Measurements from ENCODE around the gene OR10P1.
A peak's percentile ranks its signal among the peaks of the same experiment; 100 is the strongest.

The OR10P1 gene

DNA sequence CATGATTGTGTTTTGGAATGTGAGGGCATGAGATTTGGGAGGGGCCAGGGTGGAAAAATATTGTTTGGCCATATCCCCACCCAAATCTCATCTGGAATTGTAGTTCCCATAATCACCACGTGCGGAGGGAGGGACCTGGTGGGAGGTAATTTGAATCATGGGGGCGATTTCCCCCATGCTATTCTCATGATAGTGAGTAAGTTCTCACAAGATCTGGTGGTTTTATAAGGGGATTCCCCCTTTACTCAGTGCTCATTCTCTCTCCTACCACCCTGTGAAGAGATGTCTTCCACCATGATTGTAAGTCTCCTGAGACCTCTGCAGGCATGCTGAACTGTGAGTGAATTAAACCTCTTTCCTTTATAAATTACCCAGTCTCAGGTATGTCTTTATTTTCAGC lies 15.7 kb downstream of the OR10P1 start:
- DNase-seq: no peak

DNA sequence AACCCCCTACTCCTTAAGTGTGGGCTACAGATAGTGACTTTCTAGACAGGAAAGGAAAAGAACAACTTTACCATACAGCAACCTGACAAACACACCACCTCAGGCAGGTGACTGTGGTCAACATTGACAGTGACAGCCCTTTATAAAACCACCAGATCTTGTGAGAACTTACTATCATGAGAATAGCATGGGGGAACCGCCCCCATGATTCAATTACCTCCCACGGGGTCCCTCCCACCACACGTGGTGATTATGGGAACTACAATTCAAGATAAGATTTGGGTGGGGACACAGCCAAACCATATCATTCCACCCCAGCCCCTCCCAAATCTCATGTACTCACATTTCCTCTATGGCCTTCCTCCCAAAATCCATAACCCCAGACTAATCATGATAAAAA lies 16.3 kb downstream of the OR10P1 start:
- DNase-seq: no peak

DNA sequence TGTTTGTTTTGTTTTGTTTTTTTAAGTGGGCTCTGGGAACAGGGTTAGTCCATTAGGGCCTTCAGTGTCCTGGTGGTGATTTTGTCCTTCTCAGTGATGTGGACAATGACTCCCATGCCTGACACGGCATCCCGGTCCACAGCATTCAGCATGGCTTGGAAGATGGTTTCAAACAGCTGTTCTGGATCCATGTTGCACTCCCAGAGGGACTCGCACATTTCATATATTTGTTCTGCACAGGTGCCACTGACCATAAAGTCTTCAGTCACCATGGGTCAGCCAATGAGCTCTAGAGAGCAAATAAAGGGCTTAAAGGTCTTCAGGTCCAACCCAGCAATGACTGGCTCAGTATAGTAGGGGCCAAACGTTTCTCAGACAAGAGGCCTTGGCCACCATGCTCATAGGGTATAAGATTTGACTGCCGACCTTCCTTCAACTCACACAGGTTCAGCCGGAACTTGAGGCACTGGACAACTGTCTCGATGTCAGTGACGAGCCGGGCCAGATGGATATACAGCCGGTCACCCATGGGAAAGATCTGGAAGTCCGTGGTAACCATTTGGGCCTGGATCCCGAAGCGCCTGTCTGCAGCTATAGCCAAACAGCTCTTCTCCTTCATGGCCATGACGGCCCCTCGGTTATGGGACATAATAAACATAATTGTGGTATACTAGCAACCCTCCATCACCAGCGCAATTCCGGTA lies 18.0 kb downstream of the OR10P1 start:
- no peak for DNase-seq

DNA sequence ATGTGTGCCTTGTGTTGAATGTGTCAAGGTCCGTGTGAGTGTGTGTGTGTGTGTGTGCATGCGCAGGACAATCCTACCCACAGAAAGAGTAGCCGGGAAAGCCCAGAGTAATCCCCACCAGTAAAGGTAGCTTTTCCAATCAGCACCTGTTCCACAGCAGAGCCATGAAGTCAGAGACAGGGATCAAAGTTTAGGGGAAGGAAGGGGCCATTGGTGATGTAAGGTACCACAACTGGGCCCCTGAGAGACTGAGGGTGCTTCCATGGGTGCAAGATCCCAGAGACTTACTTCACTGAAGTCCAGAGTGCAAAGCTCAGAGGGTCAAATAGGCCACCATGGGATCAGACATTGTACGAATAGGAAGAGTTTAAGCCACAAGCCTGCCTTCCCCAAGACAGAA lies 20.5 kb downstream of the OR10P1 start:
- no peak for DNase-seq

DNA sequence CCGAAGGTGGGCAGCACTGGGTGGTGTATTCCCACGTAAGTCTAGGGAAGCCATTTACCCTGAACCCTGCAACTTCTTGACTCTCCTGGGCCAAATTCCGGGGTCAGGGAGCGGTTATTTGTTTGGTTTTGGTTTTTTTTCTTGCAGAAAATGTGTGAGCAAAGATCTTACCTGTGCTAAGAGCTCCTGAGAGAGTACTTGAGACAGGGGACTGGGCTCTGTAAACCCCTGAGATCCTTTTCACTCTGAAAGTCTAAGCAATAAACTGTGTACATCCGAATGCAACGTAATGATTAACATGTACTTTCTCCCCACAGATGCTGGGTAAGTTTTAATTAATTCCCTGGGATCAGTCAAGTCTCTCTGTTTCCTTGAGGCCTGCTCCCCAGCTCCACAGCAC lies 21.5 kb downstream of the OR10P1 start:
- no peak for DNase-seq

DNA sequence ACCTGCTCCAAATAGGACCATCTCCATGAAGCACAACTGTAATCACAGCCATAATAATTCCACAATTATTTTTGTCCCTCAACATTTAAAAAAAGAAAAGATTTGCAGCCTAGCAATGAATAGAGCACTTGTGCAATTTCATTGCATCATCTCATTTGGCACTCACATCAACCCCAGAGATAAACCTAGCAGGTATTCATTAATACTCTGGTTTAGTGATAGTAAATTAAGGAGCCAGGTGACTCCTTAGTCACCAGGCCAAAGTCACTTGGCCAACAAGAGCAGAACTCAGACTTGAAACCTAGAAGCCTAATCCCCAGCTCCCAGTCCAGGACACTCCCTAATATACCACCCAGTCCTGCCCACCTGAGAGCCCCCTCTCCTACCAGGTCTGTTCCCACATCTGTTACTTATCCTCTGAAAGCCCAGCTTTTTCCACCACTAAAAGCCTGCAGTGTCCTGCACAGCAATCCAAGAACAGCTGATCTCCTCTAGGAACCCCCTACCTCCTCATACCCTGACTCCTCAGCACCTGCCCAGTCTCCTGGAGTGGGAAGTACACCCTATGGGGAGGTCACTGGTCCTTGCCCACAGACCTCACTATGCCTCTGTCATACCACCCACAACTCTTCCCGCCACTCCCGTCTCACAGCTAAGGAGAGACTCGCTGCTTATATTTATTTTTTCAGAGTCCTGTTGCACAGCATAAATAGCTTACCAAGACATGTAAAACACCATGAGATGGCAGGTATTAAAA lies 22.1 kb downstream of the OR10P1 start:
- DNase-seq: no peak

DNA sequence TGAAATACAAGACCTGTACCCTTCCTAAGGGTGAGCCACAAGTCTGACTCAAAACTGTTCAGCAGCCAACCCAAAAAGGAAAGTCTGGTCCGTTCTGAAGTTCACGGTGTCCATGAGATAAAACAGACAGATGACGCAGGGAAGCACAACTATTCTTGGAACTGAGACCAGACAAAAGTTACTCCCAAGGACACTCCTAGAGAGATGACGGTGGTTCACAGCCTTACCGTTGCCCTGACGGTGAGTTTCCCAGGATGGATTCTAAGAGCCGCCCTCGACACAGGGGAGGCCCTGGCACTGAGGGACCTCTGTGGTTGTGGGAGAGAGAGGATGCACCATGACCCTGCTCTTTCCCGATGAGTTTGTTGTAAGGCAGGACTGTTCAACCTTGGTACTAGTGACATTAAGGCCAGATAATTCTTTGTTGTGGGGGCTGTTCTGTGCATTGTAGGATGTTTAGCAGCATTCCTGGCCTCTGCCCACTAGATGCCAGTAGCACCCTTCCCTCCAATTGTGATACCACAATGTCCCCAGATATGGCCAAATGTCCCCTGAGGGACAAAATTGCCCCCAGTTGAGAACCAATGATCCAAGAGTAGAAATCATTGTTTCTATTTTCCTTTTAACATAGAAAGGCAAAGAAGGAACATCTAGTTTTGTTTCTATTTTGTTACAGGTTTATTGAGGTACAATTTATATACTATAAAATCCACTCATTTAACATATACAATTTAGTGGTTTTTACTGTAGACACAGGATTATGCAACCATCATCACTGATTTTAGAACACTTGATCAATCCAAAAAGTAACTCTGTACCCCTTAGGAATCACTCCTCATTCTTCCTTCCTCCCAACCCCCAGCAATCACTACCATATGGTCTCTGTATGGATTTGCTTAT lies 23.0 kb downstream of the OR10P1 start:
- DNase-seq: peak; percentile 19

DNA sequence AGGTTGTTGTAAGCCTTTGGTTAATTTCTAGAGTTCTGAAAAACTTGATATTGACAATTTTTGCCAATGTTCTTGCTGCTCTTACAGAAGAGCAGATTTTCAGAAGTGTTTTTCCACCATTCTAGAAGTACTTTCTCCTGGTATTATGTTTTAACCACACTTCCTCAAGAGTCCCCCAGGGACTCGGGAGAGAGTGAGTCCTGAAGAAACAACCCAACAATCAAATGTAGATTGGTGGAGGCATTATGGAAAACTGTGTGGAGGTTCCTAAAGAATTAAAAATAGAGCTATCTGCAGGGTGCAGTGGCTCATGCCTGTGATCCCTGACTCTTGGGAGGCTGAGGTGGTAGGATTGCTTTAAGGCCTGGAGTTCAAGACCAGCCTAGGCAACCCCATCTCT lies 26.7 kb downstream of the OR10P1 start:
- DNase-seq: no peak

DNA sequence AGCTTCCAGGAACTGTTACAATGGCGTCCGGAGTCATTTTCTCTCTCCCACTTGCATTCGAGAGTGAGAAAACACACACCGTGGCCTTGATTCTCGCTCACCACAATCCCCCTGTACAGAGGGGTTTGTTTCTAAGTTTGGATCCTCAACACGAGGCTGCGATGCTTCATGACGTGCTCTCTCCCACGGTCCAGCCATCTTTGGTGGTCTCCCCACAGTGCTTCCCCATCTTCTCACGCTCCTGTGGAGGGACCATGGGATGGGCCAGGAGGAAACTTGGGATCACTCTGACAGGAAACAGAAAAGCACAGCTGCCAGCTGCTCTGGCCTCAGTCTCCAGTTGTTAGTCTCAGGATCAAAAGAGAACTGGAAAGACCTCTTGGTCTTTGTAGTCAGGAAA lies 28.1 kb downstream of the OR10P1 start:
- no peak for DNase-seq

DNA sequence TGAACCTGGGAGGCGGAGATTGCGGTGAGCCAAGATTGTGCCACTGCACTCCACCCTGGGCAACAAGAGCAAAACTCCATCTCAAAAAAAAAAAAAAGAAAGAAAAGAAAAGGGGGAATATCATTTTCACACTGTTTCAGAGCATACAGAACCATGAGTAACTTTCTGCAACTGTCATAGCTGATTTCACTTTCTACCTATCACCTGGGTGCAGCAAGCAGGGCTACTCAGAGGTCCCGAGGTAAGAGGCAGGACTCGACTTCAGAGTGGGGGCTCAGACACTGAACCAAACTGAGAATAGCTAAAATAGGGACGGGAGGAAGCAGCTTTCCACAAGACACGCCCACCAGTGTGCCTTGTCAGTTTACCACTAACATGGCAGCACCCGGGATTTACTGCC lies 29.8 kb downstream of the OR10P1 start:
- DNase-seq: no peak

DNA sequence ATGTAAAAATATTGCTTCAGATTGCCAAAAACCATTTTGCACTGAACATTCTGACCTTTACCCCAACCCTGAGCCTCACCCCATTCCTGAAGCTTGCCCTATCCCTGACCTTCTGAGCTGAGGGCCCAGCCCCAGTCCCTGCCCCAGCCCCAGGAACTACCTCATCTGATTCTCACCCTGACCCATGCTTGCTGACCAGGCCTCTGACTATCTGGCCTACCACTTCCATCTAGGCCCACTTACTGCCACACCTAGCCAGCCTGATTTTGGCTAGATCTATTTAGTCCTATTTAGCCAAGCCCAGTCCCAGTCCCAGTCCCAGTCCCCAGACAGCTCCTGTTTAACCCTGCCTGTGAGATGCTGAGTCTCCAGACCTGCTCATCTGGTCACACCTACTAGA lies 33.6 kb downstream of the OR10P1 start:
- DNase-seq: no peak

DNA sequence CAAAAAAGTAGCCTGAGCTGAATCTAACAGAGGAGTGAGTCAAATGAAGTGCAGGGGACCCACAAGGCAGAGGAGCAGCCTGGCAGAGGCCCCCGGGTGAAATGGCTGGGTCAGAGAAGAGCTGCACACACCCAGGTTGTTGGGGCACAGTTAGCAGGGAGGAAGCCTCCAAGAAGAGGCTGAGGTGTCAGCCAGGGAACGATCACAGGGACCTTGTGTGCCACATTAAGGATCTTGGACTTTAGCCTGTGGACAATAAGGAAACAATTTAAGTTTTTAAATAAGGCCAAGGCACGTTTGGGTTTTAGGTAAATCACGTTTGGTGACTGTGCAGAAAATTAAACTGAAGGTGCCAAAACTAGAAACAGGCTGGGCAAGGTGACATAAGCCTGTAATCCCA lies 35.1 kb downstream of the OR10P1 start:
- no peak for DNase-seq

DNA sequence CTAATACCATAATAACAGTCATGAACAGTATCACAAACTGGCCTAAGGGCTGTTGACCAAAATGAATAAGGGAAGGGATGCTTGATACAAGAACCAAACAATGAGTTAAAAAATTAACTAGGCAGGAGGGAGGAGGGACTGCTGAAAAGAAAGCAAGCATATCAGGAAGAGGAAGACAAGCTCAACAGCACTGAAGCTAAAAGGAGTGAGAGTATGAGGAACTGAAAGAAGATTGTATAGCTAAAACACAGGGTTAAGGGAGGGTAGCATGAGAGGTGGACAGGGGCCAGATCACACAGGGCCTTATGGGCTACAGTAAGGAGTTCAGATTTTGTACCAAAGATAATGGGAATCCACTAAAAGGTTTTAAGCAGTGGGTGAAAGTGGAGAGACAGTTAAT lies 36.9 kb downstream of the OR10P1 start:
- no peak for DNase-seq

DNA sequence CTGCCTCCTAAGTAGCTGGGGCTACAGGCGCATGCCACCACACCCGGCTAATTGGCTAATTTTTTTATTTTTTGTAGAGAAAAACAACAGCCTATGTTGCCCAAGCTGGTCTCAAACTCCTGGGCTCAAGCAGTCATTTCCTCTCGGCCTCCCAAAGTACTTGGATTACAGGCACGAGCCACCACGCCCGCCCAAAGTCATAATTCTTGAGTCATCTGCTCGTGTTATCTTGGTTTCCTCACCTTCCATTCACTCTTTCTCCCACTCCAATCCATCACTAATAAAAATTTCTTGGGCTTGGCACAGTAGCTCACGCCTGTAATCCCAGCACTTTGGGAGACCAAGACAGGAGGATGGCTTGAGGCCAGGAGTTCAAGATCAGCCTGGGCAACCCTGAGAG lies 39.0 kb downstream of the OR10P1 start:
- no peak for DNase-seq

DNA sequence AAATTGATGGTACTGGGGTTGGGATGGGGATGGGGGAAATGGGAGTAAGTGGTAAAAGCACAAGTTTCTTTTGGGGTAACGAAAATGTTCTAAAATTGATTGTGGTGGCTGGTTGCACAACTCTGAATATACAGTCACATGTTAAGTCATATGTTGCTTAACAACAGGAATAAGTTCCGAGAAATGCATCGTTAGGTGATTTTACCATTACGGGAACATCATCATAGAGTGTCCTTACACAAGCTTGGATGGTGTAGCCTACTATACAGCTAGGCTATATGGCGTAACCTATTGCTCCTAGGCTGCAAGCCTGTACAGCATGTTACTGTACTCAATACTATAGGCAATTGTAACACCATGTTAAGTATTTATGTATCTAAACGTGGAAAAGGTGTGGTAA lies 40.0 kb downstream of the OR10P1 start:
- no peak for DNase-seq

DNA sequence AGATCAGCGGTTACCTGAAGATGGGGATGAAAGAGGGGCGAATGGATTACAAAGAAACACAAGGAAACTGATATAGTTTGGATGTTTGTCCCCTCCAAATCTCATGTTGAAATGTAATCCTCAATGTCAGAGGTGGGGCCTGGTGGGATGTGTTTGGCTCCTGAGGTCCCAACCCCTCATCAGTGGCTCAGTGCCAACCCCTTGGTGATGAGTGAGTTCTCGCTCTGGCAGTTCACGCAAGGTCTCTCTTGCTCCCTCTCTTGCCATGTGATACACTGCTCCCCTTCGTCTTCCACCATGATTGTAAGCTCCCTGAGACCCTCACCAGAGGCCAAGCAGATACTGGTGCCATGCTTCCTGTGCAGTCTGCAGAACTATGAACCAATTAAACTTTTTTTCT lies 43.0 kb downstream of the OR10P1 start:
- no peak for DNase-seq

DNA sequence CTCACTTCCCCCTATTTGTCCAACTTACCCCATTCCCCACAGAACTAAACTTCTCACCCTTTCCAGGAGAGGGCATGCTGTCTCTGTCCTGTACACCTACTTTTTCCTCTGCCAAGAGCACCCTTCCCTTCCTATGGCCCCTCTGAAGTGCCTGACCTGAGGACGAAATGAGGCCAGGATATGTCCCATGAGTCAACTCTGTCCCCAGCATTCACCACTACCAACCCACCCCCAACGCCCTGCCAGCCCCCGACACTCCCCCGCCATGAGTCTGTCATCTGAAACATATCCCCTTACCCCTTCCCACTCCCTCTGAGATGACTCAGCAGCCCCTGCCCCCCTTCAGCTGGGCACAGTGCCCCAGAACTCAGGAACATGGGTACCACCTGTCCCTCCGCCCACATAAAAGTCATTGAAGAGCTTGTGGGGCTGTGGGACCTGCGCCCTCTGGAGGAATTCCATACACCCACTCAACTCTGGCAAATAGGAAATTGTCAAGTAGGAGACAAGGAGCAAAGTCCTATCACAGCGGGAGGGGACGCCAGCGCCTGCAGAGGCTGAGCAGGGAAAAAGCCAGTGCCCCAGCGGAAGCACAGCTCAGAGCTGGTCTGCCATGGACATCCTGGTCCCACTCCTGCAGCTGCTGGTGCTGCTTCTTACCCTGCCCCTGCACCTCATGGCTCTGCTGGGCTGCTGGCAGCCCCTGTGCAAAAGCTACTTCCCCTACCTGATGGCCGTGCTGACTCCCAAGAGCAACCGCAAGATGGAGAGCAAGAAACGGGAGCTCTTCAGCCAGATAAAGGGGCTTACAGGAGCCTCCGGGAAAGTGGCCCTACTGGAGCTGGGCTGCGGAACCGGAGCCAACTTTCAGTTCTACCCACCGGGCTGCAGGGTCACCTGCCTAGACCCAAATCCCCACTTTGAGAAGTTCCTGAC lies 44.7 kb downstream of the OR10P1 start:
- no peak for DNase-seq

DNA sequence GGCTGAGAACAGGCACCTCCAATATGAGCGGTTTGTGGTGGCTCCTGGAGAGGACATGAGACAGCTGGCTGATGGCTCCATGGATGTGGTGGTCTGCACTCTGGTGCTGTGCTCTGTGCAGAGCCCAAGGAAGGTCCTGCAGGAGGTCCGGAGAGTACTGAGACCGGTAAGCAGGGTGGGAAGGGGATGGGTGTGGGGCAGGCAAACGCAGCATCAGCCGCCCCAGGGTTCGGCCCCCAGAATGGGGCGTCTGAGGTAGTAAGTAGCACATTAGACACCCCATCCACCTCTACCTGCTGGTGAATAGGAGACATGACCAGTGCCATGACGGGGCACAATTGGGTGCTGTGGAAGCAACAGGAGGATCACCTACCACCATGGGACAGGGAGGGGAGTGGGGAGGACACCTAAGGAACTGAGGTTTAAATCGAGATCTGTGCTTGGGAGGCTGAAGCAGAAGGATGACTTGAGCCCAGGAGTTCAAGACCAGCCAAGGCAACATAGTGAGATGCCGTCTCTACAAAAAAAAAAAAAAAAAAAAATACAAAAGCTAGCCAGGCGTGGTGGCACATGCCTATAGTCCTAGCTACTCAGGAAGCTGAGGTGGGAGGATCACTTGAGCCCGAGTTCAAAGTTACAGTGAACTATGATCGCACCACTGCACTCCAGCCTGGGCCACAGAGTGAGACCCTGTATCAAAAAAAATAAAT lies 45.5 kb downstream of the OR10P1 start:
- DNase-seq: no peak

DNA sequence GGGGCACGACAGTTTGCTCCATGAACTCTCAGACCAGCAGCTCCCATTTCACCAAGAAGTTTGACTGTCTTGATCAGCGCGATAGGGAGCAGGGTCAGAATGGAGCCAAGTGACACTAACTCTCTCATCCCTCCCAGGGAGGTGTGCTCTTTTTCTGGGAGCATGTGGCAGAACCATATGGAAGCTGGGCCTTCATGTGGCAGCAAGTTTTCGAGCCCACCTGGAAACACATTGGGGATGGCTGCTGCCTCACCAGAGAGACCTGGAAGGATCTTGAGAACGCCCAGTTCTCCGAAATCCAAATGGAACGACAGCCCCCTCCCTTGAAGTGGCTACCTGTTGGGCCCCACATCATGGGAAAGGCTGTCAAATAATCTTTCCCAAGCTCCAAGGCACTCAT lies 47.0 kb downstream of the OR10P1 start:
- DNase-seq: no peak

DNA sequence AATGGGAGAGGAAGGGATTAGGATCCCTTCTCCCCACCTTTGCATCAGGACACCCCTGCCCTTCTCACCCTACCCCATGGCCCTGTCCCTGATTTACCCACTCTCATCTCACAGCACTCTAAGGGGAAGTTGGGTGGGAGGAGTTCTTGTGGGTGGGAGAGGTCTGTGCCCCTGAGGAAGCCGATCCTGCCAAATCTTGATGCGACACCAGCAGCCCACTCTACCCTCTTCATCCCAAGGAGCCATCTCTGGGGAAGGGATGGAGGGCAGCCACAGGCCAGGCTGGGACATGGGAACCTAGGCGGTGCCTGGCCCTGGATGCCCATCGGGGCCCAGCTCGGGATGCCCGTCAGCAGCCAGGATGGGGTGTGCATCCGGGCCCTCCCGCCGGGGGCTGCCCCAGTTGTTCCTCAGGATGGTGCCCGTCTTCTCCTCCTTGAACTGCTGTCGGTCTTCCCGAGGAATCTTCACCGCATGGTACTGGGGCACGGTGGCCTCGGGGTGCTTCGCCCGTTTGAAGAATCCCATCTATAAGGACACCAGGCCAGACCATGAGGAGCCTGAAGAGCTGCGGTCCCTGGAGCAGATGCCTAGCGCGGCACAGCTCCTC lies 48.2 kb downstream of the OR10P1 start:
- DNase-seq: no peak

DNA sequence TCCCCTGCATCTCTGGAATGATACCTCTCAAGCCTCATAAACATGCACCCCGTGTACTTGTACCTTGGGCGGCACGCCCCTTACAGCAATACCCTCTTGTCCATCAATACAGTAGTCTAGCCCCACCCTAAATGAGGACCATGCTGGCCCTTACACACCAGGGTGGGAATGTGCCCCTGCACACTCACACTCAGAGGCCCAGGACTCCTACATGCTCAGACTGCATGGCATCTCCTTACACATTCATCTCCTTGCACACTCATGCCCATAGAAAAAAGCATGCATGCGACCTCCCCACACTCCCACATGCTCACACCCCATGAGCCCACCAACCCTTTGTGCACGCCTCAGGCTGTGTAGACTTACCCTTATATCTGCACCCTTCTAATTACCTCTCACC lies 49.0 kb downstream of the OR10P1 start:
- no peak for DNase-seq
